RPMI8226 (cell line): ENCODE measurements around the gene EXOC4.
"Not testable (repeated sequence)": the region's sequence is repeated elsewhere in the genome, so short reads cannot be mapped to it uniquely, and the experiment has no call there.

Experiments
- DNase-seq: peaks from one replicate; pipeline ENCODE4 v3.0.0-alpha.2; 2015

EXOC4 gene

DNA sequence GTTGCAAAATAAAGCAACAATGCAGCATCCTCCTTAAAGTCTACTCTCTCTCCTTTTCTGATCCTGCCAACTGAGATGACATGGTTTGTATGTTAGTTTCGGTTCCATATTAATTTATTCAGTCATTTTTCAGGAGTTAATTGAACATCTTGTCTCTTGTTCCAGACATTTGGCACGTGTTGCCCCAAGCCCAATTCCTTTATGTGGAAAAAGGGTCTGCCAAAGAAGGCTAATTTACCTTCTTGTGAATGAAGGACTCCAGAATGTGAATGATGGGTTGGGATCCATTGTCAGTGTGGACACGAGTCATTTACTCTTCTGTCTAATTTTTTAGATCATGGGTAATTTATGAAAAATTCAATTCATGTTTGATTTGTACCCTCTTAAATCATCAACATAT, 523.4 kb downstream of the EXOC4 start:
- DNase-seq, result no peak

DNA sequence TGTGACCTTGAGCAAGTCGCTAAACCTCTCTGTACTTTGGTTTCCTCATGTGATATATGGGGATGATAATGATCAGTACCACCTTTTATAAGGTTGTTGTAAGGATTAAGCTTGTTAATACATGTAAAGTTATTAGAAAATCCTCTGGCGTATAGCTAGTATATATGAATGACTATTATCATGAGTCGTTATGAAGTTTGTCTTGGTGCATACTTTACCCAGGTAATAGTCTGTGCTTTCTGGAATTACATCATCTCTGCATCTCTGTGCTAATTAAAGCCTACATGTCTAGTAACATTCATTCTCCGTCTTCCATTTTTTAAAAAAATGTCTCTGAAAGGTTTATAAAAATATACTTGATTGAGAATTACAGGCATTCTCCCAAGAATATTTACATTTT, 524.8 kb downstream of the EXOC4 start:
- DNase-seq, result no peak

DNA sequence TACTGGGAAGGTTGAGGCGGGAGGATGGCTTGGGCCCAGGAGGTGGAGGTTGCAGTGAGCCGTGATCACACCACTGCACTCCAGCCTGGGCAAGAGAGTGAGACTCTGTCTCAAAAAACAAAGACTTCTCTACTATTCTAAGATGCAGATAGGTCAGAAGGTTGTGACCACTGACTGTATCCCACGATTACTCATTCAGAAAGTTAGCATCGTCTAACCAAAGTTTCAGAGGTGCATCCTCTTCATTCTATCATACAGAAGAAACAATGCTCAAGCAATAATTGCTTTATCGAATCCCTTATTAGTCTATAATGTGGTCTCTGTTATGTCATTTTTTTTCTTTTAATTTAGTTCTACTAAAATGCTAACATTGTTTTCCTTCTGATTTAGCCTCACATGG, 525.6 kb downstream of the EXOC4 start:
- no peak for DNase-seq

DNA sequence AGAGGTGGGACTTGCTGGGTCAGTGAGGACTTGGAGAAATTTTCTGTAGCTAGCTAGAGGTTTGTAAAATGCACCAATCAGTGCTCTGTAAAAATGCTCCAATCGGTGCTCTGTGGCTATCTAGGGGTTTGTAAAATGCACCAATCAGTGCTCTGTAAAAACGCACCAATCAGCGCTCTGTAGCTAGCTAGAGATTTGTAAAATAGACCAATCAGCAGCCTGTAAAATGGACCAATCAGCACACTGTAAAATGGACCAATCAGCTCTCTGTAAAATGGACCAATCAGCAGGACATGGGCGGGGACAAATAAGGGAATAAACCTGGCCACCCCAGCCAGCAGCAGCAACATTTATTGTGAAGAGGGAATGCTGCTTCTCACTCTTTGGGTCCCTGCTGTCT, 526.7 kb downstream of the EXOC4 start:
- DNase-seq, result not testable (repeated sequence)

DNA sequence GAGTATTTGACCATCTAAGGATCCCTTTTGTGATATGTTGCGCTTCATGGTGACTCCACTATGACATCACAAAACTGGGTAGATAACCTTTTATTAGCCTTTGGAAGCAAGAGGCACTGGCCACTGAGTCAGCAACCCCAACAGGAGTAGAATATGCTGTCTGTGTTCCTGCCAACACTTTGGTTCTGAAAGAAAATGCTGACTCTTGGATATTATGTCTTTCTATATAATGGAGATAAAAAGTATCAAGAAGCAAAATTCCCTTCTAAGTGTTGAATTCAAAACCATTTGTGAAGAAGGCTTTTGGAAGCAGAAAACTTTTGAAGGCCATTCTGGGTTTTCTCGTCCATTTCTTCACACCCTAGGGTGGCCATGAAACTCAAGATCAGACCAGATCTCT, 528.0 kb downstream of the EXOC4 start:
- no peak for DNase-seq

DNA sequence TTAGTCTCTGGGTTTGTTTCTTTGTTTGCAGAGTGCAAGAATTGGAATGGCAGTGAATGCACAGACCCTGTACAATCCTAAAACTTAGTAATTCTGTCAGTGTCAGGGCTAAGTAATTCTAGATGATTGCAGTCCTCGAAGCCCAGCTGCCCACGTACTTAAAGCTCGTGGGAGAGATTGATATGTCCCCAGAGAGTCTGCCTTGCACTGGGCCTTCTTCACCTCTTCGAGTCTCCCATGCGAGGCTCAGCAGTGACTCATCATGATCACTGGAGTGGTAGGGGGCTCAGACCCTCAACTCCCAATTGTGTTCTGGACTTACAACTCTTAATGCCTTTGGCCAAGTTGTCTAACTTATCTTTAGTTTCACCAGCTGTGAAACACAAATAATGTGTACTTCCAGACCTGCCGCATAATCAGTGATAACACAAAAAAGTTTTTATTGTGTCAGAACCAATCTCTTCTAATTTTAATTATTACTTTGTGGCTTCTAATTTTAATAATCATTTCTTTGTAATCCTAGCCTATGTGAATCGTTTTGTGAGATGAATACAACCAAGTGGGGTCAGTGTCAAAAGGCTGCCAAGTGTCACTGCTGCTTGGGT, 528.7 kb downstream of the EXOC4 start:
- DNase-seq, result no peak

DNA sequence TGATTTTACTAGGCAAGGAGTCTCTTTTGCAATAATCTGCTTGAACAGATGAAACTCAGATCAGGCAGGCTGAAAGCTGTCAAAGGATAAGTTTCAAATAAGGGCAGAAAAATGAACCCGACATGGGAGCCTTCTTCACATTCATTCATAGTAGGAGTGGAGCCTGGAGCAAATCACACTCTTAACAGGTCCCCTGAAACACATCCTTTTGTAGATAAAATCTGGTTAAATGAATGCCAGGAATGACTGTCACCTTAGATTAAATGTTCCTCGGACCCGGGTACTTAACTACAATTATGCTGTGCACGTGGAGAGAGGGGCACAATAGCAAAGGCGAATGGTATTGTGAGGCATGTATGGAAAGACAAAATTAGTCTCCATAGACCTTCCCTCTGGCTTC, 529.6 kb downstream of the EXOC4 start:
- no peak for DNase-seq

DNA sequence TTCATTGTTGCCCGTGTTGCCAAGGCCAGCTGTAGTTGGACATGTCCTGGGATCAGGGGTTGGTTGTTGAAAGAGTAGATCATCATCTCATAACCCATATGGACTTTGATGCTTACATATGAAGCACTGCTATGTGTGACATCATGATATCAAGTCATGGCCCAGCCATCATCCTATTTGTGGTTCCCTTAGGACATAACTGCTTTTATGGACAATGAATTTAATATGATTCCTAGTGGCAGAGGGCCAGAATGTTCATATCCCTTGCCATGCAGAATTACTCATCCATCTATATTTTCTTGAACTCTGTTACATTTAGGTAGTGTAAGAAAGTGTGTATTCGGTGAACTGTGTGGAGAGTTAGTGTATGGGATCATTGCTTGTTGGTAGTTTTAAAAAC, 530.4 kb downstream of the EXOC4 start:
- no peak for DNase-seq

DNA sequence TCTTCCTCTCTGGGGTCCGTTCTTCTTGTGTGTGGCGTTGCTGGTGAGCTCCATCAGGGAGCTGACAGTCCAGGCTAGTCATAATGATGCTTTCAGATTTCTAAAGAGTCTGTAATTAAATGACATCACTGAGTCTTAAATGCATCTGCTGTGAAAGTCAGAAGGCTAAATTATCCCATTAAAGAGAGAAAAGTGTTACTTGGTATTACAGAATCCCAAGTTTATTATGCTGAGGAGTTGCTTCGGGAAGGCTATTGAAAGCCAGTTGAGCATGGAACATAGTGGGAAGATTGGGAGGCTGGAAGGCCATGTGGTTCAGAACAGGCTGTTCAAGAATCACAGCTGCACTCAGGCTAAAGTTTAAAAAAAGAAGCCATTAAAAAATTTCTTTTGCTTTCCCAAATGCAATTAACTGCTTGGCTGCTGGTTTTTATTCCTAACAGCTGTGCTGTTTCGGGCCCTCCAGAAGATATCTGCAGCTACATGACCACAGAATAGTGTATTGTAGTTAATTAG, 531.7 kb downstream of the EXOC4 start:
- no peak for DNase-seq

DNA sequence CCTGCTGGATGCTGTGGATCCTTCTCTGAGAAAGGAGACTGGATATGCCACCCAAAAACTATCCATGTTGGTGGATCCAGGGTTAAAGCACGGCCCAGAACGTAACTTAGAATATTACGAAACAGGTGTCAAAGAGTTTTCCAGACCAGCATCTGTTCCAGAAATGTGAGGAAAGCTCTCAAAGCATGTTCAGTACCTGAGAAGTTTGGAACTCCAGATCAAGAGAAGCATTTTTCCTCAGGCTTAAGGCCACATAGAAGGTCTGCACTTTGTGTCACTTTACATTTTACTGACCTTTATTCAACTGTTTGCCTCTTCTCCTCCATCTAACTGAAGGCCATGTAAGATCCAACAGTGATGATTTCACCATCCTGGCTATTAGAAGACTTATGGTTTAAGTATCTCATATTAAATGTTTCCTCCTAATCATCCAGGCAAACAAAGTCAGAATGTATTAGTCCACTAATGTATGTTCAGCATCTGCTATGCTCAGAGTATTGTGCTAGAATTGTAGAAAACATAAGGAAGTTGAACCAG, 533.6 kb downstream of the EXOC4 start:
- DNase-seq, result no peak

DNA sequence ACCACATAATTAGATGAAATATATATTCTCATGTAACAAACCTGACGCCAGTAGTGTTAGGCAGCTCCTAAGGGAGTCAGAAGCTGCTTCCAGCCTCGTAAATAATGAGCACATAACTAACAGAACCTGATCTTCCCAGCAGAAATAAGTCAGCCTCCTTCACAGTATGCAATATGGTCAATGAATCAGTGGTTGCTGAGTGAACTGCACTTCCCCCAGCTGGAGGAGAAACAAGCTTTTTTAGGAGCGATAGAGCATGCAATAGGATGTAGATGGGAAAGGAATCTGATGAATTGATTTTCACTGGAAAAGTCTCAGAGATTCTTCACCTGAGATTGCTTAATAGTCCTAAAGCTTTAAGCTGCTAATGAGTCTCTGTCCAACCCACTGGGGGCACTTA, 537.1 kb downstream of the EXOC4 start:
- DNase-seq, result no peak

DNA sequence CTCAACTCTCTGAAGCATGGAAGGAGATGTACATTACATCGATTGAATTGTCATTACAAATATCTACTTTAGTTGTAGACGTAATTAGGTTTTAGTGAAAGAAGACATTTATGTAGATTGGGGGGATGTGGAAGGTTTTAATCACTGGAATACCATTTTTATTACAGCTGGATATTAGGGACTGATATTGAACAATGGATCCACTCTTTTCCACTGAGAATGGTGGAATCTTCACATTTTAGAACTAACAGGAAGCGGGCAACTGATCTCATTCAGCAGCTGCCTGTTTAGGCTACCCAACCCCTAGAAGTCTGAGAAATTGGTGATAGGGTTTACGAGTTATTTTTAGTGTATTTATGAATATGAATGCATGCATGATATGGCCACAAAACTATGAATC, 538.0 kb downstream of the EXOC4 start:
- no peak for DNase-seq

DNA sequence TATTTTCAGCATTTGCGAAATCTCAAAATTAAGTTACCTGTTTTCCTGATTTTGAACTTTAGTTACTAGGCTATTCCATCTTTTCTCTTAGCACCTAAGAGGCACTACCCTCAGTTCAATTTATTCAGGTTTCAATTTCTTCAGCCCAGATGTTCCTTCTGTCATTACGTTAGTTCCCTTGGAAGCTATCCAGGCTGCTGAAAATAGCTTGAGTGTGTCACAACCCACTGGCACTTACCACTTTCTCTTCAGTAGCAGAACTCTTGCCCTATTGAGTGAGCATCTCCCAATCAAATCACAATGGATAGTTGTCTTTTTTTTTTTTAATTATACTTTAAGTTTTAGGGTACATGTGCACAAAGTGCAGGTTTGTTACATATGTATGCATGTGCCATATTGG, 541.6 kb downstream of the EXOC4 start:
- DNase-seq, result peak; percentile 35

DNA sequence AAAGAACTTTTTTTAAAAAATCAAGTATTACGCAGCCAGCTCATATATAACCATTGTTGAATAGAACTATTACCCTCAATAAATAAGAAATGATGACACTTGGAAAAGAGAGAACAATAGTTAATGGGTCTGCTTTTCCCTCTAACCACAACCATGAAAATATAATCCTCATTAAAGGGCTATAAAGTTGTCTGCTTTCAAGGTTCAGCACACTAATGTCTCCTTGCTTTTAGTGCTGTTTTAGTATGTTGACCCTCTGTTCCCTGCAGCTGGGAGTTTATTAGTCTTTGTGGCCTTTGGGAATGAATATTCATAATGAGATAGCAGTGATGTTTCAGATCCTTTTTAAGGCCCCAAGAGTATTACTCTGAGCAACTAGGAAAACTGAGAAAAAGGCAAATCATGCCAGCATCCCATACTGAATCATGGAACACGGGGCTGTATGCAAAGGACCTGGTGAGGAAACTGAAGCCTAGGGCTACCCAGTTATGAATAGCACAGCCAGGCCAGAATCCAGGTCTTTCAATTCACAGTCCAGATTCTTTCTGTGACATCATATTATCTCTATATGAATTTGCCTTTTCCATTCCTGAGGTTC, 542.3 kb downstream of the EXOC4 start:
- no peak for DNase-seq

DNA sequence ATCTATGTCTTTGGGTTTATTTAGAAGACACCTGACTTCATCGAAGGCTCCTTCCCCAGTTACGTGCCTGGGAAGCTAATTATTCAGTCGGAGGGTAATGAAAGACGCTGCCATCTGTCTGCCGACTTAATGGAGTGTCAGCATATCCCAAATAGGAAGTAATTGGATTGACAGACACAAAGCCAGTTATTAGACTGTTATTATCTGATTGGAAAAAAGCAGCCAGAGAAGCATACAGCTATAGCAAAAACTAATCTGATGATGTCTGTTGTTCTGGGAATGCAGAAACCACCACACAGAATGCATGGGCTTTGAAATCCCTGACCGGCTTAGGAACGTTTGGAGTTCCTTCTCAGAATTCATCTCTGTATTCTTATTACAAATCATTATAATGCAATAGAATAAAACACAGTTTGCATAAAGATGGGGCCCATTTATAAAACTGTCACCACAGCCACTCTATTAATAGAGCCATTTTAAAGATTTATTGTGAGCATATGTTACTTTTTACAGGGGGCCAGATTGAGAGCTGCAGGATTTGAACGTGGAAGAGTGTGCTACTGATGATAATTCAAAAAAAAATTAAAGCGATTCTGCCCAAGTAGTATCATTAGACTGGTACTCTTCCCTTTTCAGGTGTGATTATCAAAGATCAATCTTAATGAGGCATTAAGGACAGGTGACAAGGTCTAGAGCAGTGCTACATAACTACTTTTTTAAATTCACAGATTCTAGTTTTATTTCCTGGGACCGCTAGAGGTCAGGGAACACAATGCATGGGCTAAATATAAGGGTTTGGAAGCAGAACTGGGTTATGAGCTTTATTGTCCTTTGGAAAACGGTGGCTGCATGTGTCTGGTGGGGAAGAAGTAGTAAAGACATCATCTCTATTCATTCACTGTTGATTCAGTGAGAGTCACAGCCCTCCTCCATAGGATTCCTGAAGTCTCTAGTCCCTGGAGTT, 544.2 kb downstream of the EXOC4 start:
- no peak for DNase-seq

DNA sequence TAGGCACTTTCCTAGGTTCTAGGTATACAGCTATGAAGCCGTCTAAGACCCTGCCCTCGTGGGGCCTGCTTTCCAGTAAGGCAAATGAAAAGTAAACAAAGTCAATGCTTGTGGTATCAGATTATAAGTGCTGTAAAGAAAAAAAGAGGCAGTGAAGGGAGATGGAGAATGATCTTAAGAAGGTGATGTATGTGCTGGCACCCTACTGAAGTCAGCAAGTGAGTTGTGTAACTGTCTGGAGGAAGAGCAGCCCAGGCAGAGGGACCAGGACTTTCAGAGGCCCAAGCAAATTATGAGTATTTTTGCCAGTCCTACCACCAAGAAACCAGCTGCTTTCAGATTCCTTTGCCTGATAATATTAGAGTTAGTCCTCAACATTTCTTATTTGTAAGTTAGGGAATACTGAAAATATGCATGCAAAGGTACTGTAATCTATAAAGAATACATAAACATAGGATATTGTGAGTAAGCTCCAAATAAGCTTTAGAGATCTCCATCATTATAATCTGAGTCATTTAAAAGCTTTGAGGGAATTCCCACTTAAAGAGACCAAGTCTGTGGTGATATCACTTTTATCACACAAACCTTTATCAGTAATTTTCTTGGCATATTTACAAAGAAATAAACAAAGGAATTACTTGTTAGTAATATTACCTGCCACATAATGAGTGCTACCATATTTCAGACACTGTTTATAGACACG, 545.1 kb downstream of the EXOC4 start:
- DNase-seq, result no peak

DNA sequence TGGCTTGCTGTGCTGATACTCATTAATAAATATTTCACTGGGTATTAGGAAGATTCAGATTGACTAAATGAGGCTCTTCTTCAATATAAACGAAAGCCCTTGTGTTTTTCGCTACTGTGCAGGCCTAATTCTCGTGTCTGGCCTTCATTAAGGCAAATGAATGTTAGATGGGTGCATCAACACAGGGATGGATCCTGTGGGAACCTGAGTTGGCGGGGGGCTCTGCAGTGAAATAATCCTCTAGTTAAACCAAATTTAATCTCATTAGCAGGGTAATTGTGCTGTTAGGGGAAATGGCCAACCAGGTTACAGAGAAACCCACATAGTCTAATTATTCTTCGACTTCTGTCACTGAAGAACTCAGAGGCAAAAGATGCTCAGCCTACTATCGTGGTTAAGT, 548.5 kb downstream of the EXOC4 start:
- no peak for DNase-seq

DNA sequence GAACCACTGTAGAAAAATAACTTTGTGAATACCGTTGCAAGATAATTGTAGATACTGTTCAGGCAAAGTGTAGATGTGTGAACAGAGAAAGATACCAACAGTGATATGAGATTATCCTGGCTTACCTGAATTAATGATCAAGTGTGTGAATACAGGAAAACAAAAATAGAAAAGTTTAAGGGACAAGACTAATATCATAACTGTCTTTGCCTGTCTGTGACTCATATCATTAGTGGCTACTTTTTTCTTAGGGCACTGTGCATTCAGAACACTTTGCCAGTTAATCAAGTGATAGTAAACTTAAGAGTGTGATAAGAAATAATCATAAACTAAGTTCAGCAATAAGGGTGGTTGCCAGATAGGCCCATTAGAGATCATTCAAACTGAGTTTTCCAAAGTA, 551.2 kb downstream of the EXOC4 start:
- DNase-seq, result no peak

DNA sequence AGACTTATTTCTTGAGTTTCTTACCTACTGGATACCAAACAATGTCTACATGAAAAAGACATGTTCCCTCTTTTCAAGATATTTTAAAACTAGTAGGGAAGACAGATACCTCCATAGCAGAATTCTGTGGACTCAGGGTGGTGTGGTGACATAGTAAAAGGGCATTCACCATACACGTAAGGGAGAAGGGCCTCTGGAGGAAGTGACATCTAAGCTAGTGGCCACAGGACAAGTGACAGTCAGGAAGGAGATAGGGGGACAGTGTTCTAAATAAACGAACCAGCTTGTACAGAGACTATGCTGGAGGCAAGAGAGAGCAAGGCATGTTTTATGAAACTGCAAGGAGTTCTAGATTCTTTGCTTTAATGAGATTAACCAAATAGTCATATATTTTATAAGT, 552.5 kb downstream of the EXOC4 start:
- DNase-seq, result no peak

DNA sequence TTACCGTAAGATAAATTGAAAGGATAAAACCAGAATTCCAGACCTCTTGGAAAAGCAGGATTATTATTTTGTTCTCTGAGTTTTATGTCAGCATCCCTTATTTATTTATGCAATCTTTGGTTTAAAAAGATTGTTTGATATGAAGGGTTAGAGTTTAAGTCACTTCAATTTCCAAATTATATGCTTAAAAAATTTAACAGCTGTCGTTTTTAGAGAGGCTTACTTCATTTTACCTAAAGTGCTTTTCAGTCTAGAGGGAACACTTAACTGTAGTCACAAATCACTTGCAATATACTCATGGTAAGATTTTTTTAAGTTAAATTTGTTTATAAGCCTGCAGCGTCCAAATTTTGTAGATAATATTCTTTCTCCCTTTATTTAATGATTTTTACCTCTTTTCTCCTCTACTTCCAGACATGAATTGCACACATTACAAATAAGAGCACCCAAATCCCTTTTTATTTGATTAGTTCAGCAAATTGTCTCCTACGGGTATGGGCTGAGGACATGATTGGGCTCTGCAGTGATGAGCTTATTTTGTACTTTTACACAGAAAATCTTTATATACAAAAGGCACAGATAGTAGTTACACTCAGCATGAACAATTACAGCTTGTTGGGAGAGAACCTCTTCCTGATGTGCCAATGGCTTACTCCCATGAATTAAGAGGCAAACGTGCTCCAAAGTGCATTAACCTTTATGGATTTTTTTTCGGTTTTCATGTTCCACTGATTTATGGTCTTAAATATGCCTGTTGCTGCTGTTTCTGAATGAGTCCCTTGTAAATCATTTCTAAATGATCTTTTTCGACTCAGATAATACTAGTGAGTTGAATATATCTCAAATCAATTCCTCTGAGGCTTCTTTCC, 555.0 kb downstream of the EXOC4 start:
- DNase-seq, result no peak

DNA sequence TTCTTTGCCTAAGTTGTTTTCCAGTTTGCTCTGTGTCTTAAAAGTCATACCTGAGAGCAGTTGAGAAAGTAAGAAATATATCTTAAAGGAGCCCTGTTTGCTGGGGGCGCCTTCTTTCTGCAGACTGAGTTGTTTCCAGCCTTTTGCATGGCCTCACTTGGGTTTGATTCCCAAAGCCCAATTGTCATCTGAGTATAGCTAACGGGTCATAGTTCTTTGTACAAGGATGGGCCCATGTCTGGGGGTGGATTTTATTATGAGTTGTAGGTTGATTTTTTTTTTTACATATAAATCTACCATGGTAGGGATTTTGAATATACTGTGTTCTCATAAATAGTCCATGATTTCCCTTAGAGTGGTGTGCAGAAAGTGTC, 555.6 kb downstream of the EXOC4 start:
- DNase-seq, result no peak

DNA sequence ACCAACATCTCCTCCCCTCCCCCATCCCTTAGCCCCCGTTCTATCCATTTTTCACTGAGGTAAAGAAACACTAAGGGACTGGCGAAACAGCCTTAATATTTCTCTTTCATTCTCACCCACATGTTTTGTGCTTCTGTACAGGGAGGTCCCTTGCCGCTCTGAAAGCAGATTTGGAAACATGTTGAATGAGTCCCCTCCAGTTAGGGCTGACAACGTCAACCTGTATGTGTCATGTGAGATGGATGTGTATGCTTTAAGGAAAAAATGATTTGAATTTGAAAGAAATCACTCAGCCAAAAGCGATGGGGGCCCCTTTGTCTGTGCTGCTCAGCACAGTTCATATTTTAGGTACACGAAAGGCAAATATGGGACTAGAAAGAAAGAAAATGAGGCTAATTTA, 560.0 kb downstream of the EXOC4 start:
- no peak for DNase-seq
